Hepatocyte (in vitro differentiated cells): ENCODE data around the gene IL5. TPM values are rescaled to one million over a fixed set of nuclear protein-coding genes. Genes with fewer than 3 reads are reported as not detected.
"Not testable (repeated sequence)": the region's sequence is repeated elsewhere in the genome, so short reads cannot be mapped to it uniquely, and the experiment has no call there.

Experiments used
- DNase-seq: peaks from one replicate; pipeline ENCODE4 v3.0.0-alpha.2; 2016; ENCODE audit warnings: low spot score
- H2AFZ ChIP-seq: fragments of 200-600 bp; sonication (generic); 2 replicates; pipeline ENCODE4 v1.6.0; 2016; ENCODE audit warnings: antibody characterized with exemption, mild to moderate bottlenecking
- H3K27ac ChIP-seq: fragments of 200-600 bp; sonication (generic); 2 replicates; pipeline ENCODE4 v1.5.1; 2016; ENCODE audit warnings: mild to moderate bottlenecking
- H3K27me3 ChIP-seq: fragments of 200-600 bp; sonication (generic); 2 replicates; pipeline ENCODE4 v1.6.1; 2016
- H3K36me3 ChIP-seq: fragments of 200-600 bp; sonication (generic); replicated peaks from 2 replicates; pipeline ENCODE4 v1.5.1; 2016; ENCODE audit warnings: low read depth; ENCODE audit not compliant: insufficient read depth
- H3K4me1 ChIP-seq: fragments of 200-600 bp; sonication (generic); 2 replicates; pipeline ENCODE4 v1.5.1; 2016; ENCODE audit warnings: mild to moderate bottlenecking, moderate library complexity; ENCODE audit not compliant: insufficient read depth
- H3K4me2 ChIP-seq: fragments of 200-600 bp; sonication (generic); 2 replicates; pipeline ENCODE4 v1.6.0; 2016
- H3K4me3 ChIP-seq: fragments of 200-600 bp; sonication (generic); 2 replicates; pipeline ENCODE4 v1.5.1; 2016; ENCODE audit warnings: mild to moderate bottlenecking
- H3K79me2 ChIP-seq: fragments of 200-600 bp; sonication (generic); 2 replicates; pipeline ENCODE4 v1.6.0; 2017; ENCODE audit warnings: mild to moderate bottlenecking
- H3K9me2 ChIP-seq: fragments of 200-600 bp; sonication (generic); replicated peaks from 2 replicates; pipeline ENCODE4 v1.6.0; 2017; ENCODE audit warnings: mild to moderate bottlenecking; ENCODE audit not compliant: insufficient read depth
- H3K9me3 ChIP-seq: fragments of 200-600 bp; sonication (generic); 2 replicates; pipeline ENCODE4 v1.5.1; 2016; ENCODE audit warnings: low read depth, mild to moderate bottlenecking
- H4K20me1 ChIP-seq: fragments of 200-600 bp; sonication (generic); 2 replicates; pipeline ENCODE4 v1.6.0; 2016; ENCODE audit warnings: mild to moderate bottlenecking; ENCODE audit not compliant: insufficient read depth, poor library complexity, severe bottlenecking
- EZH2 ChIP-seq: fragments of 200-600 bp; sonication (generic); IDR thresholded peaks from 2 replicates; pipeline ENCODE4 v1.6.1; 2016; ENCODE audit warnings: antibody characterized with exemption, mild to moderate bottlenecking, borderline replicate concordance
- EZH2phosphoT487 ChIP-seq: fragments of 200-600 bp; sonication (generic); IDR thresholded peaks from one replicate; pipeline ENCODE4 v1.6.1; 2018; ENCODE audit warnings: antibody characterized with exemption, mild to moderate bottlenecking, low read depth, moderate library complexity; ENCODE audit not compliant: unreplicated experiment, severe bottlenecking
- whole genome bisulfite sequencing: methylation state at CpG from one replicate; pipeline ENCODE4 v1.1.6; 2016; ENCODE audit warnings: low lambda C conversion rate; ENCODE audit errors: missing lambda C conversion rate; 5-methylcytosine and 5-hydroxymethylcytosine counted together
- polyA plus RNA-seq: library from polyadenylated mRNA; unstranded; fragments of >200 nt; fragmentation: Nextera tagmentation; extraction: Ambion mirVana; gene quantifications from 2 replicates; pipeline ENCODE4 v1.2.1, GENCODE V29; 2016
- total RNA-seq: library from RNA; depleted of rRNA; stranded (reverse); fragments of >200 nt; gene quantifications from 2 replicates; pipeline ENCODE4 v1.2.3, GENCODE V29; 2014
- TF ChIP-seq, protein P1 (sequence below): fragments of 200-600 bp; sonication (generic); IDR thresholded peaks from 2 replicates; pipeline ENCODE4 v1.5.1; 2016; ENCODE audit warnings: antibody characterized with exemption, mild to moderate bottlenecking; ENCODE audit not compliant: poor library complexity

The IL5 gene
- total and polyA plus RNA-seq, 2 experiments from 2014 or later: not detected

DNA sequence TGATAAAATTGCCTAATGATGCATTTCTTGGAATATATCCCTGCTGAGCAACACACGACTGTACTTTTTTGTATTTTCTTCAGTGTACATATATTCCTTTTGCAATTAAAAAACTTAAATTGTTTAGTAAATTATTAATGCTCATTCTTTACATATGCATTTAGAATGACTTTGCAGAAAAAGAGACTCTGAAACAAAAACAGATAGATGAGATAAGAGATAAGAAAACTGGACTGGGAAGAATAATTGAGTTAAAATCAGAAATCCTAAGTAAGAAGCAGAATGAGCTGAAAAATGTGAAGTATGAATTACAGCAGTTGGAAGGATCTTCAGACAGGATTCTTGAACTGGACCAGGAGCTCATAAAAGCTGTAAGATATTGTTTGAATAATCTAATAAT, 46.1 kb upstream of the IL5 start:
- no peaks in the 10 kb centered on the region for H3K36me3 ChIP-seq
- no peaks in the 10 kb centered on the region for H3K9me3 ChIP-seq
- H3K27me3 ChIP-seq: no peaks in the 10 kb centered on the region
- H3K27ac ChIP-seq: no peak overlapping the region
- no peak overlapping the region for H3K4me2 ChIP-seq
- no peaks in the 10 kb centered on the region for H4K20me1 ChIP-seq
- no peaks in the 10 kb centered on the region for H3K4me1 ChIP-seq
- no peaks in the 10 kb centered on the region for H3K79me2 ChIP-seq
- H2AFZ ChIP-seq: no peak overlapping the region
- H3K4me3 ChIP-seq: no peak overlapping the region
- H3K9me2 ChIP-seq: no peaks in the 10 kb centered on the region
- 93% methylated on average over 1 of the region's 1 CpG for WGBS
- no peak for DNase-seq
- TF ChIP-seq EZH2 (no peak), EZH2phosphoT487 (no peak)
- TF ChIP-seq, protein P1, sequence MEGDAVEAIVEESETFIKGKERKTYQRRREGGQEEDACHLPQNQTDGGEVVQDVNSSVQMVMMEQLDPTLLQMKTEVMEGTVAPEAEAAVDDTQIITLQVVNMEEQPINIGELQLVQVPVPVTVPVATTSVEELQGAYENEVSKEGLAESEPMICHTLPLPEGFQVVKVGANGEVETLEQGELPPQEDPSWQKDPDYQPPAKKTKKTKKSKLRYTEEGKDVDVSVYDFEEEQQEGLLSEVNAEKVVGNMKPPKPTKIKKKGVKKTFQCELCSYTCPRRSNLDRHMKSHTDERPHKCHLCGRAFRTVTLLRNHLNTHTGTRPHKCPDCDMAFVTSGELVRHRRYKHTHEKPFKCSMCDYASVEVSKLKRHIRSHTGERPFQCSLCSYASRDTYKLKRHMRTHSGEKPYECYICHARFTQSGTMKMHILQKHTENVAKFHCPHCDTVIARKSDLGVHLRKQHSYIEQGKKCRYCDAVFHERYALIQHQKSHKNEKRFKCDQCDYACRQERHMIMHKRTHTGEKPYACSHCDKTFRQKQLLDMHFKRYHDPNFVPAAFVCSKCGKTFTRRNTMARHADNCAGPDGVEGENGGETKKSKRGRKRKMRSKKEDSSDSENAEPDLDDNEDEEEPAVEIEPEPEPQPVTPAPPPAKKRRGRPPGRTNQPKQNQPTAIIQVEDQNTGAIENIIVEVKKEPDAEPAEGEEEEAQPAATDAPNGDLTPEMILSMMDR: no peak

- no peak for DNase-seq
- no peaks in the 10 kb centered on the region for H3K79me2 ChIP-seq
- no peaks in the 10 kb centered on the region for H3K9me3 ChIP-seq
- no peaks in the 10 kb centered on the region for H3K9me2 ChIP-seq
- TF ChIP-seq EZH2 (no peak), EZH2phosphoT487 (no peak)
- TF ChIP-seq, protein P1: no peak
- H3K4me3 ChIP-seq: no peak overlapping the region
- H3K27ac ChIP-seq: no peak overlapping the region
- no peaks in the 10 kb centered on the region for H3K4me1 ChIP-seq
- H3K36me3 ChIP-seq: no peaks in the 10 kb centered on the region
- H3K27me3 ChIP-seq: no peaks in the 10 kb centered on the region
- no peak overlapping the region for H2AFZ ChIP-seq
- no peak overlapping the region for H3K4me2 ChIP-seq
- no peaks in the 10 kb centered on the region for H4K20me1 ChIP-seq
Observed at GRCh38 chr5:132586063-132586462, 42.7 kb upstream of the IL5 start.

DNA sequence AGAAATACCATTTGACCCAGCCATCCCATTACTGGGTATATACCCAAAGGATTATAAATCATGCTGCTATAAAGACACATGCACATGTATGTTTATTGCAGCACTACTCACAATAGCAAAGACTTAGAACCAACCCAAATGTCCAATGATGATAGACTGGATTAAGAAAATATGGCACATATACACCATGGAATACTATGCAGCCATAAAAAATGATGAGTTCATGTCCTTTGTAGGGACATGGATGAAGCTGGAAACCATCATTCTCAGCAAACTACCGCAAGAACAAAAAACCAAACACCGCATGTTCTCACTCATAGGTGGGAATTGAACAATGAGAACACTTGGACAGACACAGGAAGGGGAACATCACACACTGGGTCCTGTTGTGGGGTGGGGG, 41.2 kb upstream of the IL5 start:
- not testable (repeated sequence) for H3K9me2 ChIP-seq, H3K79me2 ChIP-seq, DNase-seq, H3K4me3 ChIP-seq, H3K4me2 ChIP-seq, H4K20me1 ChIP-seq, H3K36me3 ChIP-seq, H3K4me1 ChIP-seq, H3K27me3 ChIP-seq, H3K27ac ChIP-seq, H3K9me3 ChIP-seq, H2AFZ ChIP-seq
- 100% methylated on average over 2 of the region's 2 CpGs for WGBS

GRCh38 chr5:132576123-132576522, 32.8 kb upstream of the IL5 start:
- peaks cover 14% of the 10 kb centered on the region for H3K79me2 ChIP-seq
- H3K9me3 ChIP-seq: no peaks in the 10 kb centered on the region
- H3K36me3 ChIP-seq: peaks cover 5% of the 10 kb centered on the region
- no peak overlapping the region for H3K4me3 ChIP-seq
- TF ChIP-seq EZH2phosphoT487 (no peak), EZH2 (no peak)
- TF ChIP-seq, protein P1: no peak
- 90% methylated on average over 1 of the region's 1 CpG for WGBS
- H3K9me2 ChIP-seq: no peaks in the 10 kb centered on the region
- no peak overlapping the region for H3K4me2 ChIP-seq
- H2AFZ ChIP-seq: no peak overlapping the region
- no peak overlapping the region for H3K27ac ChIP-seq
- no peaks in the 10 kb centered on the region for H4K20me1 ChIP-seq
- no peaks in the 10 kb centered on the region for H3K4me1 ChIP-seq
- H3K27me3 ChIP-seq: no peaks in the 10 kb centered on the region
- DNase-seq: no peak
